Spleen (tissue), 11 donors: Measurements from ENCODE around the gene NECTIN4. TPM values are rescaled to one million over a fixed set of nuclear protein-coding genes. Genes with fewer than 3 reads are reported as not detected.

Source experiments
- DNase-seq: peaks from one replicate; pipeline ENCODE4 v3.0.0-alpha.2; 2020
- H3K27ac ChIP-seq, 8 donors: fragments of 200-600 bp; sonication (generic) in 7 of 8; 1 replicate in 4 of 8; 2 replicates in 4 of 8; pipeline versions ENCODE4 v1.5.0 to v1.8.0; 2016 to 2021; ENCODE audit warnings: inconsistent platforms in 4 of 8, mild to moderate bottlenecking in 4 of 8, moderate library complexity in 1 of 8
- H3K27me3 ChIP-seq, 7 donors: fragments of 200-600 bp; sonication (generic) in 6 of 7; replicated peaks in 1 of 7; 1 replicate in 4 of 7; 2 replicates in 3 of 7; pipeline versions ENCODE4 v1.5.0 to v1.8.0; 2016 to 2021; ENCODE audit warnings: inconsistent platforms in 3 of 7, mild to moderate bottlenecking in 1 of 7
- H3K36me3 ChIP-seq, 6 donors: fragments of 200-600 bp; sonication (generic) in 5 of 6; 1 replicate in 4 of 6; 2 replicates in 2 of 6; pipeline versions ENCODE4 v1.5.0 to v1.8.0; 2016 to 2021; ENCODE audit warnings: inconsistent platforms in 2 of 6
- H3K4me1 ChIP-seq, 6 donors: fragments of 200-600 bp; sonication (generic) in 5 of 6; 1 replicate in 3 of 6; 2 replicates in 3 of 6; pipeline versions ENCODE4 v1.5.0 to v1.8.0; 2016 to 2021; ENCODE audit warnings: inconsistent platforms in 3 of 6
- H3K4me3 ChIP-seq, 8 donors: fragments of 200-600 bp; sonication (generic) in 7 of 8; 1 replicate in 4 of 8; 2 replicates in 4 of 8; pipeline versions ENCODE4 v1.5.0 to v1.8.0; 2016 to 2021; ENCODE audit warnings: inconsistent platforms in 4 of 8, mild to moderate bottlenecking in 4 of 8, moderate library complexity in 2 of 8
- H3K9me3 ChIP-seq, 8 donors: fragments of 200-600 bp; sonication (generic) in 7 of 8; 1 replicate in 4 of 8; 2 replicates in 4 of 8; pipeline versions ENCODE4 v1.5.0 to v1.8.0; 2016 to 2021; ENCODE audit warnings: inconsistent platforms in 4 of 8
- CTCF ChIP-seq, 11 experiments: fragments of 200-600 bp in 7 of 11; fragments of 450-650 bp in 4 of 11; sonication (generic) in 4 of 11; IDR thresholded peaks in 8 of 11; conservative IDR thresholded peaks in 3 of 11; 1 replicate in 7 of 11; 2 replicates in 4 of 11; pipeline versions ENCODE4 v1.4.0 to v1.8.0; 2016 to 2021; ENCODE audit warnings: antibody characterized with exemption in 11 of 11, inconsistent platforms in 4 of 11, mild to moderate bottlenecking in 1 of 11
- POLR2A ChIP-seq, 3 donors: fragments of 450-650 bp; IDR thresholded peaks; one replicate each; pipeline ENCODE4 v1.5.1; 2017; ENCODE audit warnings: antibody characterized with exemption in 3 of 3, mild to moderate bottlenecking in 1 of 3
- POLR2AphosphoS5 ChIP-seq, 3 donors: sonication (generic); formaldehyde crosslinking; IDR thresholded peaks; one replicate each; pipeline ENCODE4 v1.5.1; 2017; ENCODE audit warnings: antibody characterized with exemption in 3 of 3
- WGBS, 5 donors: extraction: QIAGEN DNeasy Blood & Tissue Kit in 3 of 5; methylation state at CpG; one replicate each; pipeline versions ENCODE4 v1.1.5 to v1.1.7; 2013 to 2018; 5-methylcytosine and 5-hydroxymethylcytosine counted together
- intact Hi-C: fragments of 100-400 bp; cut with DNase I; formaldehyde crosslinking; loops from one replicate; pipeline ENCODE4 v1.15.0; 2023; ENCODE audit warnings: low total_unique reads
- polyA plus RNA-seq, 3 donors: library from polyadenylated mRNA; stranded (reverse); fragments of 200-250 nt; gene quantifications; one replicate each; pipeline ENCODE4 v1.2.1, GENCODE V29; 2013
- total RNA-seq, 7 donors: library from RNA; depleted of rRNA in 3 of 7; stranded (reverse); fragments of >200 nt in 3 of 7; fragmentation: NEBNext Ultra II Directional in 4 of 7; extraction: Animal tissue kit (Norgen Biotek cat#: 25700) in 4 of 7; gene quantifications; one replicate each; pipeline versions ENCODE4 v1.1.0 to v1.2.1, GENCODE V29; 2016 to 2021
- donor health status: healthy with polysubstance abuse.
- donor health status: DM: no; HTN: no; CAD: no; lungs with moderate emphysema.
- donor health status: DM: no; HTN: no; CAD: no.
- donor health status: Bipolar disorder and iron deficiency.
- donor health status: healthy.
- donor health status: DM: no; HTN: no; CAD: no.
- donor health status: DM: yes; HTN: yes; CAD: no.

NECTIN4 gene
- total and polyA plus RNA-seq, 10 donors = 0.03 to 0.06 (median 0.04) TPM; not detected in 7

- no peak overlapping the region for H3K27ac ChIP-seq
- no peaks in the 10 kb centered on the region for H3K27me3 ChIP-seq
- H3K36me3 ChIP-seq = peaks cover 0 to 11% (median 3%) of the 10 kb centered on the region in 6 donors
- no peak overlapping the region for H3K4me3 ChIP-seq
- DNase-seq = no peak
- intact Hi-C loops = loop anchor here (5.0 to 10.0 kb wide), 2 partner anchors 50 to 98 kb away; partner anchors contain the start of gene USF1
- no peaks in the 10 kb centered on the region for H3K9me3 ChIP-seq
- 87 to 93% (median 90%) methylated on average over 6 of the region's 6 CpGs for WGBS, 5 donors
- H3K4me1 ChIP-seq = peaks cover 15 to 37% (median 32%) of the 10 kb centered on the region in 6 donors
- TF ChIP-seq CTCF (IDR thresholded peaks at IDR 0.05 in 8 of 11, conservative IDR thresholded peaks at IDR 0.05 in 3 of 11) = no peak
- TF ChIP-seq POLR2A (IDR thresholded peaks at IDR 0.05) = no peak
- no peak for TF ChIP-seq POLR2AphosphoS5 (IDR thresholded peaks at IDR 0.05)
Observed at GRCh38 chr1:161095230-161095629, 5.9 kb upstream of the NECTIN4 start.

- intact Hi-C loops = loop anchor here (10.0 kb wide), 1 partner anchor 50 kb away; the partner anchor contains the start of gene USF1
Observed at GRCh38 chr1:161094481-161094880, 5.1 kb upstream of the NECTIN4 start.

GRCh38 chr1:161092621-161093028 lies 3.3 kb upstream of the NECTIN4 start:
- DNase-seq = no peak
- Histone ChIP-seq H3K9me3 (no peaks in the 10 kb centered on the region), H3K27me3 (no peaks in the 10 kb centered on the region), H3K4me3 (no peak overlapping the region), H3K36me3 (no peaks in the 10 kb centered on the region), H3K27ac (no peak overlapping the region), H3K4me1 (peaks cover 5 to 27% (median 16%) of the 10 kb centered on the region in 6 donors)
- no peak for TF ChIP-seq CTCF (IDR thresholded peaks at IDR 0.05 in 8 of 11, conservative IDR thresholded peaks at IDR 0.05 in 3 of 11)
- TF ChIP-seq POLR2AphosphoS5 (IDR thresholded peaks at IDR 0.05) = no peak
- TF ChIP-seq POLR2A (IDR thresholded peaks at IDR 0.05) = no peak
- intact Hi-C loops = loop anchor here (10.0 kb wide), 1 partner anchor 48 kb away; the partner anchor contains the start of gene USF1
- 80 to 90% (median 84%) methylated on average over 3 of the region's 3 CpGs for WGBS, 5 donors

More at GRCh38 chr1:161094481-161094880, 5.1 kb upstream of the NECTIN4 start:
- TF ChIP-seq POLR2AphosphoS5 (IDR thresholded peaks at IDR 0.05) (no peak), CTCF (IDR thresholded peaks at IDR 0.05 in 8 of 11, conservative IDR thresholded peaks at IDR 0.05 in 3 of 11) (no peak), POLR2A (IDR thresholded peaks at IDR 0.05) (no peak)
- H3K4me3 ChIP-seq = no peak overlapping the region
- peaks cover 0 to 4% (median 0%) of the 10 kb centered on the region in 6 donors for H3K36me3 ChIP-seq
- no peak overlapping the region for H3K27ac ChIP-seq
- H3K9me3 ChIP-seq = no peaks in the 10 kb centered on the region
- no peak for DNase-seq
- peaks cover 15 to 37% (median 32%) of the 10 kb centered on the region in 6 donors for H3K4me1 ChIP-seq
- H3K27me3 ChIP-seq = no peaks in the 10 kb centered on the region
- WGBS, 5 donors = 91 to 98% (median 97%) methylated on average over 14 of the region's 14 CpGs

GRCh38 chr1:161091796-161092507 lies 2.6 kb upstream of the NECTIN4 start:
- H3K27ac ChIP-seq = no peak overlapping the region
- no peak for DNase-seq
- no peak for TF ChIP-seq CTCF (IDR thresholded peaks at IDR 0.05 in 8 of 11, conservative IDR thresholded peaks at IDR 0.05 in 3 of 11)
- TF ChIP-seq POLR2AphosphoS5 (IDR thresholded peaks at IDR 0.05) = no peak
- TF ChIP-seq POLR2A (IDR thresholded peaks at IDR 0.05) = no peak
- peaks cover under 1 to 20% (median 10%) of the 10 kb centered on the region in 6 donors for H3K4me1 ChIP-seq
- H3K4me3 ChIP-seq = no peak overlapping the region
- H3K27me3 ChIP-seq = no peaks in the 10 kb centered on the region
- intact Hi-C loops = loop anchor here (10.0 kb wide), 1 partner anchor 47 kb away; the partner anchor contains the start of gene USF1
- WGBS, 5 donors = 92 to 98% (median 96%) methylated on average over 7 of the region's 7 CpGs
- no peaks in the 10 kb centered on the region for H3K36me3 ChIP-seq
- H3K9me3 ChIP-seq = no peaks in the 10 kb centered on the region
